NCI-H2227 (cell line): ENCODE results near the gene NEAT1.
"Not testable (repeated sequence)": the region's sequence is repeated elsewhere in the genome, so short reads cannot be mapped to it uniquely, and the experiment has no call there.

Experiments
- DNase-seq: peaks from one replicate; lab custom pipeline; 2025; ENCODE audit not compliant: unreplicated experiment; lab: John Stamatoyannopoulos, UW

NEAT1 gene

DNA sequence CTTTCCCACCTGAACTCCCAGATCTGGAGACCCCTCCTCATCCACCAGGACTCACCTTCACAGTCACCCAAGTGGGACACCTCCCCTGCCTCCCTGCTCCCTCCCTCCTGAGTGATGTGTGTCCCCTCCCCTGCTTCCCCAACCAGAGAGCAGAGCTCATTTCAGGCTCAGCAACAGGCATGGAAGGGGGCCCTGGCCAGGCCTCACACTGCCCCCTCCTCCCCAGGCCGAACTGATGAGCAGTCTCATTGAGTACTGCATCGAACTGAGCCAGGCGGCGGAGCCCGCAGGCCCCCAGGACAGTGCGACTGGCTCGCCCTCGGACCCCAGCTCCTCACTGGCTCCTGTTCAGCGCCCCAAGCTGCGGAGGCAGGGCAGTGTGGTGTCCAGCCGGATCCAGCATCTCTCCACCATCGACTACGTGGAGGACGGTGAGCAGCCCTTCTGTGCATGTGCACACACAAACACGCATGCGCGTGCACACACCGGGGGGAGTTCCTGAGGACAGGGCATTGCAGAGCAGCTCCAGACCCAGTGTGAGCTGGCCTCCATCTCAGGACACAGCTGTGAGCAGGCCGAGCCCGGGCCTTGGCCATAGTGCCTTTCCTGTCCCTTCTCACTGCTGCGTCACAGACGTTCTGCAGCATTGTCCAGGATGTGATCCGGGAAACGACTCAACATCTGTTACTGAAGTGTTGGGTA, 17.8 kb upstream of the NEAT1 start:
- DNase-seq: no peak

DNA sequence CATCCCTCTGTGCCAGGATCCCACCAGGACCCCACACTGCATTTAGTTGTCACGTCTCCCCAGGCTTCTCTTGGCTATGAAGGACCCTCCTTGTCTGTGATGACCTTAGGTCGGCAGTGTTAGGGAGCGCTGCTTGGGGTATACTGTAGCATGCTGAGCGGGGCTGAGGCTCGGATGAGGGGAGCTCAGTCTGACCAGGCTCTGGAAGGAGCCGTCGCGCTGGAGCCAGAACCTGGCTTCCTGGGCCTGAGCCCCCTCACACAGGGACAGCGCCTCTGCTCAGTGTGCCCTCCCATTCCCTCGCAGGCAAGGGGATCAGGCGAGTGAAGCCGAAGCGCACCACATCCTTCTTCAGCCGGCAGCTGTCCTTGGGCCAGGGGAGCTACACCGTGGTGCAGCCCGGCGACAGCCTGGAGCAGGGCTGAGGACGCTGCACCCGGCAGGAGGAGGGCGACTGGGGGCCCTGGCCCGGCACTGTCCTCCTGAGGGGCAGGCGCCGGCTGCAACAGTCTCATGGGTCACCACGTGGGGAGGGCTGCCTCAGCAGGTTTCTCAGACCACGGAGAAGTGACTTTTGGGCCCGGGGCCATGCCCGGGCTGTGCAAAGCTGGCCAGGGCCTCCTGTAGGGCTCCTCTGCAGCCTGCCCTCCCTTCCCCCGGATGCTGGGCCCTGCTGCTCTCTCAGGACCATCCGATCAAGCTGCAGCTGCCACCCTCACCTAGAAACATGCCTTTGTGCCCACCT, 11.5 kb upstream of the NEAT1 start:
- no peak for DNase-seq

DNA sequence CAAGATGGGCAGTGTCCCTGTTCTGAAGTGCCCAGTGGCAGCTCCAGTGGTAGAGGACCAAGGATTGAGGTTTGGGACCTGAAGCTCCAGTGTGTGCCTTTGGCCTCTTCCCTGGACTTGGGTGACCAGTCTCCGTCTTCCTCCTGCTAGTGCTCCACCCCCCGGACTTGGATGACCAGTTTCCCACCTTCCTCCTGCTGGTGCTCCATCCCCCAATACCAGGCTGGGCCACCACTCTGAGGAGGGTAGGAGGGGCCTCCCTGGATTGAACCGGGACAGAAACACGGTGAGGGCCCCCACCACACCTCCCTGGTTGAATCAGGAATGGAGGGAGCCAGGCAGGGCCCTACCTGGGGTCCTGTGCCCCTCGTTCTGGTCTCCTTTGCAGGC, 10.9 kb upstream of the NEAT1 start:
- DNase-seq: no peak

DNA sequence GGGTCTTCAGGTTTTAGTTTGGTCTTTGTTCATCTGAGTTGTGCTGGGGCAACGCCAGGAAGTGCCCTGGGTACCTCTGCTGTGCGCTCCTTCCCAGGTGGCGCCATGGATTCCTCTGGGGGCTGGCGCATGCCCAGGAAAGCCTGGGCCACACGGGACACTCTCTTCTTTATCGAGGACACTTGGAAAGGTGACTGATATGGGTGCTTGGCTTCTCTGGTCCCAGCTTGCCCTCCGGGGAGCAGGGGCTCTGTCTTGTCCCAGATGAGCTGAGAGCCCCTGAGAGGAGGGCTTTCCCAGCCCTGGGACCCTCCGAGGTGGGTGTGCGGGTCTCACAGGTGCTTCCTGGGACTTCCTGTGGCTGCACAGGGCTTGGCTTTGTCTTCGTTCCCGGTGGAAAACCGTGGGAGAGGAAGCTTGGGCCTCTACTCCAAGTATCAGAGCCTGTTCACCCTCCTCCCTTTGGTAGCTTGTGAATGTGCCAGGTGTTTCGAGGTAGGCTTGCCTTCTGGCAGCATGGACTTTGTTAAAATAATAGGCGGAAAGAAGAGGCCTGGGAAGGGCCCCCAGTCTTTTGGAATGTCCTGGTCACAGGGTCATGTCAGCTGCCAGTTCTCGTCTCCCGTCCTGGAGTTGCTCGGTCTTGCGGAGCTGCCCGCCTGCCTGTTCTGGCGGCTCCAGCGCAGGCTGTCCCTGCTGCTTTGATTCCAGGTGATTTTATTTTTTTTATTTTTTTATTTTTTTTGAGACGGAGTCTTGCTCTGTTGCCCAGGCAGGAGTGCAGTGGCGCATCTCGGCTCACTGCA, 10.1 kb upstream of the NEAT1 start:
- DNase-seq: no peak

DNA sequence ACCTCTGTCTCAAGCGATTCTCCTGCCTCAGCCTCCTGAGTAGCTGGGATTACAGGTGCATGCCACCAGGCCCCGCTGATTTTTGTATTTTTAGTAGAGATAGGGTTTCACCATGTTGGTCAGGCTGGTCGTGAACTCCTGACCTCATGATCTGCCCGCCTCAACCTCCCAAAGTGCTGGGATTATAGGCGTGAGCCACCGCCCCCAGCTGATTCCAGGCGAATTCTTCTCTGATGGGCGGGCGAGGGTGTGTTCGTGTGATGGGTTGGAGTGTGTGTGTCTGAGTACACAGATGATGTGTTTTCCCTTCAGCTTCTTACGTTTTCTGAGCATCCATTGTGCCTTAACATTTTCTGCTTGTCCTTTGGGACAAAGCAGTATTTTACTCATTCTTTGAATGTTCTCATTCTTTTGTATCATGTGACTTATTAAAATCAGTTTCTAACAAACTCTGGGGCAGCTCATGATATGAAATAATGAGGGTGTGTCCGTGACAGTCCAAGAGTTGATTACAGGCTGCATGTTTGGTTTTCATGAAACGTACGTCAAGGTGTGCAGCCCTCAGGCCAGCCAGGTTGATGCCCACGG, 9.4 kb upstream of the NEAT1 start:
- not testable (repeated sequence) for DNase-seq

DNA sequence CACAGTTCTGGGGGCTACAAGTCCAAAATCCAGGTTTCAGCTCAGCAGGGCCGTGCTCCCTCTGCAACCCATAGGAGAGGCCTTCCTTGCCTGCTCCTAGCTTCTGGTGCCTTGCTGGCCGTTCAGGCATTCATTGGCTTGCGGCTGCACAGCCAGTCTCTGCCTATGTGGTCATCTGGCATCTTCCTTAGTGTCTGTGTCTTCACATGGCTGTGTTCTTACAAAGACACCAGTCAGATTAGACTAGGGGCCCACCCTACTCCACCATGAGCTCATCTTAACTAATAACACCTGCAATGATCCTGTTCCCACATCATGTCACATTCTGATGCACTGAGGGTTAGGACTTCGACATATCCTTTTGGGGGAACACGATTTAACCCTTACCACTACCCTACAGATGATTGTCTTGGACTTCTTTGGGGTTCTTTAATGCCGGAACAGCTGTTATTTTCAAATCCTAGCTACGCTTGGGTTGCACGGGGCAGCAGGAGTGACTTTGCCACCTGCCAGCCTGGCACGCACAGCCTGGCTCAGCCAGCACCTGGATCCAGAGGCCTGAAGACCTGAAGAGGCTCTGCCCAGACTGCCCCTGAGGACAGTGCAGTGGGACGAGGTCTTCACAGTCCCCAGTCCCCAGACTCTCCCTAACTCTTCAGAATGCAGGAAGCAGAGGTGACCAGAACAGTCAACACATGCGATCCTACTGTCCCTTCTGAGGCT, 7.7 kb upstream of the NEAT1 start:
- no peak for DNase-seq

DNA sequence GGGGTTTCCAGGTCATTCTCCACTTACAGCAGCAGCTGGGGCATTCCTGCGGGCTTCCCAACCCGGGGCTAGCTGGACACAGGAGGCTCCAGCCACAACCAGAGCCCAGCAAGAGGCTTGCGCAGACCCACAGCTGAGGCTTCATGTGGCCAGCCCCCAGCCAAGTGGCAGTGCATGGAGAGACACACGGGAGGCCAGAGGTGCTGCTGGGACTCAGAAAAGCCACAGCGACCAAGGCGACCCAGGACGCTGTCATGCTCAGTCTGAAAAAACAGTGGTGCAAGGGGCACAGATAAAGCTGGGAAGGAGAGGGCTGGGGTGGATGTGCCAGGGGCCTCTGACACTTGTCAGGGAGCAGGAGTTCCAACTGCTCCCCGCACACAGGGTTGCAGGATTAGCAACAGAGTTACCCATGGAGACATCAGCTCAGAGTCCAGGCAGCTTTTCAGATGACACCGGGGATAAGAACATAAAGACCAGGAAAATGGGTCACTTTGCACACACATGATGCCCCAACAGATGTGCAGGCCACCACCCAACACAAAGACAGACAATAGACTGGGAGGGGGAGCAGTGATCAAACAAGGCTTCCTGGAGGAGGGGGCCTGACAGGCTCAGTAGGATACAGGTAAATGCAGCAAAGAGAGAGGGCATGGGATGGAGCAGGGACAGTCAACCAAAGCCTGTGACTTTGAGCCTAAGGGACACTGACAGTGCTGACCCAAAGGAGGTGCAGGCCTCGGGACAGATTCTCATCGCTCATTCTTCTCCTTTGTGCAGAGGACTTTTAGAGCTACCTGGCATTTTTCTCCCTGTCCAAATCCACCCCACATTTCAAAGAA, 6.9 kb upstream of the NEAT1 start:
- no peak for DNase-seq

DNA sequence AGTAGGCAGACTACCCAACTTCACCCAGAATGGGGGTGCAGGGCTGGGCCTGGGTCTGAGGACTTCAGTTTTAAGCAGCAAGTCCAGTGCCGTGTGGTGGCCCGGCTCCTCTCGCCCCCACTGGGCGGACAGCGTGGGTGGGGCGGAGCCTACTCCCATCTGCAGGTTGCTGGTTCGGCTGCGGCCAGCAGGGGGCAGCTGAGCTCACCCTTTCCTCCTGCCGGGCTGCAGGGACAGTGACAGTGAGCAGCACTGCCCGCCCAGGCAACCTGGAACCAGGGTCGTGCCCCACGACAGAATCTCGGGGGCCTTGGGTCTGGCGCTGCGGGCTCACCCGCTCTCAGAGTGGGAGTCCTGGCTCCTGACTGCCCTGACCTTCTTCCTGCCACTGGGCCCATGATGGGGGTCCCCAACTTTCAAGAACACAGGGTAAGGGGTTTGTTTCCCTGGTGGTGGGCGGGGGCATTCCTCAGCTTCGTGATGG, 6.2 kb upstream of the NEAT1 start:
- DNase-seq: peak; percentile 91

DNA sequence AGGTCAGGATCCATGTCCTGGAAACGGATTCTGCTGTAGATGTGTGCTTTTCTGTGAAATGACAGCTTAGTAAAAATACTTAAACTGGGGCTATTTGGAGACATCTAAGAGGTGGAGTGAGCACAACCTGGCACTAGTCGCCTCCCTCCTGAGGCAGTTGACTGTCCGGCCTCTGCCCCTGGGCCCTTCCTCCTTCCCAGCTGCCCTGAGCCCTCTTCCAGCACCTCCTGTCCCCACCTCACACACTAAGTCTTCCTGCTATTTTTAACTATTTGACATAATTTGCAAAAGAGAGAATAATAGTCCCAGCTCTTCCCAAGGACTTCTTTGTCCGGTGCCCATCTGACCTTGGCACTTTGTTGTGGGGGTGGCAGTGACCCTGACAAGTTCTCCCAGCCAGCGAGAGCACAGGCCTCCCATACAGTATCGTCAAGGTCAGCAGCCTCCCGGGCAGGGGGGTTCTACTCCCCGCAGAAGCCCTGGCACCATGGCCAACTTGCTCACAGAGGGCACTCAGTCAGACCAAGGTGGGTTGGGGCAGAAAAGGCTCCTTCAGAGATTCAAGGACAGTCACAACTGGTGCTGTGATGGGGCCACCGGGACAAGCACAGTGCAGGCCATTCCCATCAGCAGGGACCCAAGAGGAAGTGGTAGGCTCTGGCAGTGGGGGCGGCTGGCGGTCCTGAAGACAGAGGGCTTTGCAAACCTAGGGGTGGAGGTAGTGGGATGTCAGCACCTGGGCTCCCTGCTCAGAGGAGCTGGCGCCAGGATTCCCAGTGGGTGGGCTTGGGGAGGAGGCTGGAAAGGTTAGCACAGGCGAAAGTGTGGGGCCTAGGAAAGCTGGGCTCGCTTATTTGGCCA, 5.5 kb upstream of the NEAT1 start:
- no peak for DNase-seq

DNA sequence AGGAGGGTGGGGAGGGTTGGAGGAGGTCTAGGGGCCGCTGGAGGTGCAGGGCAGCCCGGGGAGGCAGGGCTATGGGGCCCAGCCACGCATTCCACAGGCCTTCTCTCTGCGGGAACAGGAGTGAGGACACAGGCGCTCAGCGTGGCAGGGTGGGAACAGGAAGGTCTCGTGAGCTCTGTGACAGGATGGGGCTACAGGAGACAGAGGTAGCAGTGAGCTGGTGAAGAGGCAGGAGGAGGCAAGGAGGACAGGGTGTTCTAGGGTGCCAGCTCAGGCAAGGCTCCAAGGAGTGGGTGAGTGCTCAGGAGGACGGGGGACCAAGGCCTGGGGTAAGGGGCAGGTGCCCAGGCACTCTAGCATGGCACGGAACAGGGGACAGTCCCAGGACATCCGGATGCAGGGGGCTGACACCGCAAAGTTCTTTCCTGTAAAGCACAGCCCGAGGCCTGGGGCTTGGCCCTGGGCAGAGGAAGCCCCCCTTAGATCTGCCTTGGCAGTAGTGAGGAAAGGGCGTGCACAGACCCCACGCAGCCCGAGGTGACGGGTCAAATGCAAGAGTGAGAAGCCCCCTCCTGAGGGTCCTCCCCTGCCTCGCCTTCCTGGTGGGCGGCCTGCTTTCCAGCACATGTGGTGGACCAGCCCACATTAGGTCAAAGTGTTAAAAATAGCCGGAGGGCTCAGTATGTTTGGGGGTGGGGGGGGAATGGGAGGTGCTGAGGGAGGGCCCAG, 4.7 kb upstream of the NEAT1 start:
- no peak for DNase-seq

DNA sequence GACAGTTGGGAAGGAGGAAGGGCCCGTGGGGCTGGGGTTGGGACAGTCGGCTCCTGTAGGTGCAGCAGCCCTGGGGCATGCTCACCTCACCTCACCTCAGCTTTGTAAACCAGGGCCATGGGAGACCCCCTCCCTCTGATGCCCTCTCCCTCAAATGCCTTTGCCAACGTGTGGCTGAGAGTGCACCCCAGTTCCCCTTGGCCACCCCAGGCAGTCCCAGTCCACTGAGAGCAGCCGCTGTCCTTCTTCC, 4.2 kb upstream of the NEAT1 start:
- DNase-seq: no peak

DNA sequence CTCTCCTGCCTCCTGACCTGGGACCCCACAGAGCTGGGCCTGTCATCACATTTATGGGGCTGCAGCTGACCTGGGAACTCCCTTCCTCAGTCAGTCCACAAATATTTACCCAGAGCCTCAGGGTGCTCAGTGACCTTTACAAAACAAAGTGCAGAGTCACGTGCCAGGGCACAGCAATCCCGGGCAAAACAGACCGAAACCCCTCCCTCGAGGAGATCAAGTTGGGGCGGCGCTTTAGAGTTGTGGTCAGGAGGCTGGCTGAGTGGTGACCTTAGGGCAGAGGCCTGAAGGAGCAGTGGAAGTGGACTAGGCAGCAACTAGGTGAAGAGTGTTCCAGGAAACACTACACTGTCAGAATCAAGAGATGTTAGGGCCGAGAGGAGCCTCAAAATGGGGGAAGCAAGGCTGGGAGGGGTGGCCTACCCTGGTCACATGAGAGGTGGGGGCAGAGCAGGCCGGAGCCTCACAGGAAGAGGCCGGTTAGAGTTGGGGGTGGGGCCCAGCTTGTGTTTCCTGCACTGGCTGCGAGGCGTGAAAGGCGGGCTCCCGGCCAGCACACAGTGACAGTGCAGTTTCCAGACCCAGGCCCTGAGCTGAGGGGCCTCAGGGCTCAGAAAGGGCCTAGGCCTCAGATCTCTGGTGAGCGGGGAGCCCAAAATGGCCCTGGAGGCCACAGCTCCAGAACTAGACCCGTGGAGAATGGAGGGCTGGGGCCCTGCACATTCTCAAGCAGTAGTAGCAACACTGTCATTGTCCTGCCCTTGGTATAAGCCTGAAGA, 3.7 kb upstream of the NEAT1 start:
- DNase-seq: peak; percentile 92

DNA sequence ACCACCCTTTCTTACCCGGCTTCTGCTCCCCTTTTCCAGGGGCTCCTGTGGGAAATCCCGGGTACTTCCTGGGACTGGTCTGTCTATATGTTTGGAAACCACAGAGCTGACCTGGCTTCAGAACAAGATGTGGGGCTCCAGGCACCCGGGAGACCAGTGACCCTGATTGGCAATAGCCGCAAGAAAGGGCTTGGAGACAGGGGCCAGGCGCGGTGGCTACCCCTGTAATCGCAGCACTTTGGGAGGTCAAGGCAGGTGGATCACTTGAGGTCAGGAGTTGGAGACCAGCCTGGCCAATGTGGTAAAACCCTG, 3.2 kb upstream of the NEAT1 start:
- DNase-seq: no peak

DNA sequence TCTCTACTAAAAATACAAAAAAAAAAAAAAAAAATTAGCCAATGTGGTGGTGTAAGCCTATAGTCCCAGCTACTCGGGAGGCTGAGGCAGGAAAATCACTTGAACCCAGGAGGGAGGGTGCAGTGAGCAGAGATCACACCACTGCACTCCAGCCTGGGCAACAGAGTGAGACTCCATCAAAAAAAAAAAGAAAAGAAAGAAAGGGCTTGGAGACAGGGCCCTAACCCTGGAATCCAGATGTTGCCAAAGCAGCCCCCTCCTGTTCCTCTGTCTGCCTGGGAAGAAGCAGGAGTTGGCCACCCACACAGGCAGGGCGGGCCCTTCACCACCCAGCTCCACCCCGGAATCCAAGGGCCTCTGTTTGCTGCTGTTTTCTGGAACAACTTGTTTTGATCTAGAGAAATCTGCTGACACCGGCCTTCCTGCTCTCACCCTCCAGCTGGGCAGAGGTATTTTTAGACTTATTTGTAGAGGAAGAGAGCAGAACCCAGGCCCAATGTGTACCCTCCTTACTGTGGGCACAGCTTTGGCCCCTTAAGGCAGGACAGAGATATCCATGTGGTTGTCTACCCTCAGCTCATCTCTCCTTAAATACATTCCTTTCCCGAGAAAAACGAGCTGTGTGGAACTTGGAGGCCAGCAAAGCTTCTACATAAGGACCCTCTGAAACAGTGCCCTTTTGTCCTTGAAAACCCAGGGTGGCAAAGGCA, 2.7 kb upstream of the NEAT1 start:
- DNase-seq: peak; percentile 57

DNA sequence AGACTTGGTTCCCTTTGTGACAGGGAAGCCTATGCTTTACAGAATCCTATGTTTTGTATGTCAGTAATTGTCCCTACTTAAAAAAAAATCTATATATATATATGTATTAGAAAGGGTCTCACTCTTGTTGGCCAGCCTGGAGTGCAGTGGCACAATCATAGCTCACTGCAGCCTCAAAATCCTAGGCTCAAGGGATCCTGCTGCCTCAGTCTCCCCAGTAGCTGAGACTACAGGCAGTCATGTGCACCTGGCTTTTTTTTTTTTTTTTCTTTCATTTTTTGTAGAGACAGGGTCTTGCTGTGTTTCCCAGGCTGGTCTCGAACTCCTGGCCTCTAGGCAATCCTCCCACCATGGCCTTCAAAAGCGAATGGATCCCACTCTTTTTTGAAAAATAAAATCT, 2.1 kb upstream of the NEAT1 start:
- no peak for DNase-seq

DNA sequence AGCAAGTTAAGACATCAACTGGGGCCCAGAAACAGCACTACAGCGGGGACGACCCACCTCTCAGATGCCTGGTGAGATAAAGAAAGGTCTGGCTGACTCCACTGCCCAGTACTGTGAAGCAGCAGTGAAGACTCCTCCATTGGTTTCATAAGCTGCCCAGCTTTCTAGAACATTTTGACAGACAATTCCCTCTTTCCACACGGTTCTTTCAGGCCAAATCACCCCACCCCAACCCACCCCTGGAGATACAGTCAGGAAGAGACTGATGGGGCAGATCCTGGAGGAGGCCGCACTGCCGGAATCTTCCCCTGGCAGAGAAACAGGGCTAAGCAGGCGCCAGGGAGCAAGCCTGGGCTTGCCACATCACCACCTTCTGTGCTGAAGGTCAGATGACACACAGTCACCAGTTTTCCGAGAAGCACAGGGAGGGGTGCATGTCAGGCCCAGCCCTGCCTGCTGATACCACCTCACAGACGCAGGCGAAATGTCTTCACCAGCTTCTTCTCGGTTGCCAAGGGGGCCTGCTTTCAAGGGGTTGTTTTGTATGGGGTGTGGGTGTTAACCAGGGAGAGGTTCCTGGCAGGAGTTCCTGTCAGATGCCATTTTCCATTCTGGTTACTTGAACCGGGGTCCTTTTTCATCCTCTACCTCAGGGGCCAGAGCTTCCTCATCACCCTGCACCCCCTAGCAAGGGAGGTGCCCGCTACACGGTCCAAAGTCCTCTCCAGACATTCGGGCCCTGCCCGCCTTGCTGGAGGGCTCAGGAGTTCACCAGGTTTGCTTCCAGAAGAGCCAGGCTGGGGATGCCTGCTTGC, 1.4 kb upstream of the NEAT1 start:
- DNase-seq: peak; percentile 83
